Chondrocyte (in vitro differentiated cells): ENCODE results near the gene FCF1. TPM values are rescaled to one million over a fixed set of nuclear protein-coding genes. Genes with fewer than 3 reads are reported as not detected.

Experiments used
- DNase-seq: peaks from one replicate; pipeline ENCODE4 v3.0.0; 2021; ENCODE audit warnings: mixed read lengths, low spot score
- H3K27ac Mint-ChIP-seq: one replicate; pipeline ENCODE4 v1.8.0; 2021; ENCODE audit warnings: mild to moderate bottlenecking, moderate library complexity, mixed read lengths; ENCODE audit not compliant: unreplicated experiment
- H3K27me3 Mint-ChIP-seq: 2 replicates; pipeline ENCODE4 v1.8.0; 2021; ENCODE audit warnings: low read depth, mixed read lengths
- H3K36me3 Mint-ChIP-seq: 2 replicates; pipeline ENCODE4 v1.8.0; 2021; ENCODE audit warnings: low read depth, mixed read lengths
- H3K4me1 Mint-ChIP-seq: 2 replicates; pipeline ENCODE4 v1.8.0; 2021; ENCODE audit warnings: low read depth, mild to moderate bottlenecking, mixed read lengths
- H3K4me3 Mint-ChIP-seq: one replicate; pipeline ENCODE4 v1.8.0; 2021; ENCODE audit warnings: mild to moderate bottlenecking, moderate library complexity, mixed read lengths; ENCODE audit not compliant: unreplicated experiment
- H3K9me3 Mint-ChIP-seq: 2 replicates; pipeline ENCODE4 v1.8.0; 2021; ENCODE audit warnings: low read depth, mixed read lengths
- long read RNA-seq: library from polyadenylated mRNA; stranded (forward); transcript quantifications from one replicate; pipeline ENCODE4 v2.0.0, GENCODE V29; 2021
- total RNA-seq: library from RNA; stranded (reverse); gene quantifications from 3 replicates; pipeline ENCODE4 v1.2.1, GENCODE V29; 2021
- TF ChIP-seq, protein P1 (sequence below): fragments of 200-600 bp; sonication (generic); IDR thresholded peaks from 2 replicates; pipeline ENCODE4 v1.5.0; 2021; ENCODE audit warnings: antibody characterized with exemption, mild to moderate bottlenecking, moderate library complexity

The FCF1 gene
- total RNA-seq, result 51.7 to 67.7 TPM (median 52.9 TPM) in 3 replicates
- long read RNA-seq, full-length matches to known transcripts, result 1 of 8 reads
- long read RNA-seq, partial matches to known transcripts, result 5 of 8 reads
- long read RNA-seq, other reads (novel, unspliced or antisense), result 2 of 8 reads

GRCh38 chr14:74712499-74713394, at the start of gene FCF1, which contains the start of gene AREL1:
FCF1 (plus strand) TSS chr14:74713144; CDS start chr14:74713198, 54 bp downstream.
AREL1 (minus strand) TSS chr14:74713080; CDS start chr14:74685615, 27,465 bp downstream.
- H3K27me3 Mint-ChIP-seq, result no peaks in the 10 kb centered on the region
- TF ChIP-seq, protein P1, sequence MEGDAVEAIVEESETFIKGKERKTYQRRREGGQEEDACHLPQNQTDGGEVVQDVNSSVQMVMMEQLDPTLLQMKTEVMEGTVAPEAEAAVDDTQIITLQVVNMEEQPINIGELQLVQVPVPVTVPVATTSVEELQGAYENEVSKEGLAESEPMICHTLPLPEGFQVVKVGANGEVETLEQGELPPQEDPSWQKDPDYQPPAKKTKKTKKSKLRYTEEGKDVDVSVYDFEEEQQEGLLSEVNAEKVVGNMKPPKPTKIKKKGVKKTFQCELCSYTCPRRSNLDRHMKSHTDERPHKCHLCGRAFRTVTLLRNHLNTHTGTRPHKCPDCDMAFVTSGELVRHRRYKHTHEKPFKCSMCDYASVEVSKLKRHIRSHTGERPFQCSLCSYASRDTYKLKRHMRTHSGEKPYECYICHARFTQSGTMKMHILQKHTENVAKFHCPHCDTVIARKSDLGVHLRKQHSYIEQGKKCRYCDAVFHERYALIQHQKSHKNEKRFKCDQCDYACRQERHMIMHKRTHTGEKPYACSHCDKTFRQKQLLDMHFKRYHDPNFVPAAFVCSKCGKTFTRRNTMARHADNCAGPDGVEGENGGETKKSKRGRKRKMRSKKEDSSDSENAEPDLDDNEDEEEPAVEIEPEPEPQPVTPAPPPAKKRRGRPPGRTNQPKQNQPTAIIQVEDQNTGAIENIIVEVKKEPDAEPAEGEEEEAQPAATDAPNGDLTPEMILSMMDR, result peak; percentile 17

GRCh38 chr14:74663884-74664283, 49.1 kb upstream of the FCF1 start:
- Mint-ChIP-seq H3K27ac (no peak overlapping the region), H3K4me1 (peaks cover 17% of the 10 kb centered on the region), H3K4me3 (no peak overlapping the region), H3K9me3 (no peaks in the 10 kb centered on the region), H3K36me3 (peaks cover 39% of the 10 kb centered on the region), H3K27me3 (no peaks in the 10 kb centered on the region)
- TF ChIP-seq, protein P1, result no peak
- DNase-seq, result no peak

More at GRCh38 chr14:74712499-74713394, at the start of gene FCF1, which contains the start of gene AREL1:
- peaks cover 44% of the 10 kb centered on the region for H3K4me1 Mint-ChIP-seq
- H3K4me3 Mint-ChIP-seq, result peak within 1 kb of the TSS; percentile 98
- no peaks in the 10 kb centered on the region for H3K9me3 Mint-ChIP-seq
- H3K36me3 Mint-ChIP-seq, result peaks cover 6% of the 10 kb centered on the region
- H3K27ac Mint-ChIP-seq, result peak within 1 kb of the TSS; percentile 98
- no peak for DNase-seq

GRCh38 chr14:74664717-74665116, 48.2 kb upstream of the FCF1 start:
- Mint-ChIP-seq H3K4me3 (no peak overlapping the region), H3K36me3 (peaks cover 44% of the 10 kb centered on the region), H3K9me3 (no peaks in the 10 kb centered on the region), H3K4me1 (peaks cover 9% of the 10 kb centered on the region), H3K27me3 (no peaks in the 10 kb centered on the region), H3K27ac (no peak overlapping the region)
- no peak for DNase-seq
- TF ChIP-seq, protein P1, result no peak

DNA sequence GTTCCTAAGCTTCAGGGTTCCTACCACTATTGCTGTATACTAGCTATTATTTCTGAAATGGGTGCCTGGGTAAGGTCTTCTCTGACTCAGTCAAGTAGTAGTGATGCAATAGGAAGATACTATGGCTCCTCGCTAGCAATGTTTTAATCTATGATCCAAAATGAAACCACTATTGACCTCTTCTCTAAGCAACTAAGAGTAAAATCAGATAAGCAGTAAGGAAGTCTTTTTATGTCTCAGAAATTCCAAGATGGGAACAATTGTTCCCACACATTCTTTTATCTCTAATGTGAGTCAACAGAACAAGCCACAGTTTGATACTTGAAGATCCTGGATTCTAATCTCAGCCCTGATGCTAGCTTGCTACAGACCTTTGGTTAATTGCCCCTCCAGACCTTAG, 45.2 kb upstream of the FCF1 start:
- Mint-ChIP-seq H3K27ac (no peak overlapping the region), H3K9me3 (no peaks in the 10 kb centered on the region), H3K4me1 (peaks cover 19% of the 10 kb centered on the region), H3K4me3 (no peak overlapping the region), H3K27me3 (no peaks in the 10 kb centered on the region), H3K36me3 (peaks cover 46% of the 10 kb centered on the region)
- no peak for DNase-seq
- TF ChIP-seq, protein P1, result no peak

DNA sequence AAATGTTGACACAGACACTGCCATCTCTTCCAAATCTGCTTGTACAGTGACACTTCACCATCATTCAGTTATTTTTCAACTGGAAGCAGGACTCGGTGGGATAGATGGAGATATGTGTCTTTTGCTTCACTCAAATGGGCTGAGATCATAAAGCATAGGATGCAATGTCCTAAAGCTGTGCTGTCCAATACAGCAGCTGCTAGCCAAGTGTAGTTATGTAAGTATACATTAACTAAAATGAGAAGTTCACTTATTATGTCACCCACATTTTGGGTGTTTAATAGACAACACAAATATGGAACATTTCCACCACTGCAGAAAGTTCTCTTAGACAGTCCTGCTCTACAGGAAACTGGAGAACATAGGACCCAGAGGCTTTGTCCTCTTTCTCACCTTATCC, 43.7 kb upstream of the FCF1 start:
- TF ChIP-seq, protein P1, result no peak
- Mint-ChIP-seq H3K4me1 (peaks cover 26% of the 10 kb centered on the region), H3K9me3 (no peaks in the 10 kb centered on the region), H3K36me3 (peaks cover 36% of the 10 kb centered on the region), H3K27me3 (no peaks in the 10 kb centered on the region), H3K27ac (no peak overlapping the region), H3K4me3 (no peak overlapping the region)
- DNase-seq, result no peak
